Stimulated activated CD4-positive, alpha-beta T cell treated with anti-CD3 and anti-CD28 coated beads, Interleukin-4, amount 100 ng/mL, for 1 hour (primary cell): ENCODE results near the gene GMPR2.

Experiments
- DNase-seq: peaks from one replicate; pipeline ENCODE4 v3.0.0-alpha.2; 2020

Gene GMPR2

DNA sequence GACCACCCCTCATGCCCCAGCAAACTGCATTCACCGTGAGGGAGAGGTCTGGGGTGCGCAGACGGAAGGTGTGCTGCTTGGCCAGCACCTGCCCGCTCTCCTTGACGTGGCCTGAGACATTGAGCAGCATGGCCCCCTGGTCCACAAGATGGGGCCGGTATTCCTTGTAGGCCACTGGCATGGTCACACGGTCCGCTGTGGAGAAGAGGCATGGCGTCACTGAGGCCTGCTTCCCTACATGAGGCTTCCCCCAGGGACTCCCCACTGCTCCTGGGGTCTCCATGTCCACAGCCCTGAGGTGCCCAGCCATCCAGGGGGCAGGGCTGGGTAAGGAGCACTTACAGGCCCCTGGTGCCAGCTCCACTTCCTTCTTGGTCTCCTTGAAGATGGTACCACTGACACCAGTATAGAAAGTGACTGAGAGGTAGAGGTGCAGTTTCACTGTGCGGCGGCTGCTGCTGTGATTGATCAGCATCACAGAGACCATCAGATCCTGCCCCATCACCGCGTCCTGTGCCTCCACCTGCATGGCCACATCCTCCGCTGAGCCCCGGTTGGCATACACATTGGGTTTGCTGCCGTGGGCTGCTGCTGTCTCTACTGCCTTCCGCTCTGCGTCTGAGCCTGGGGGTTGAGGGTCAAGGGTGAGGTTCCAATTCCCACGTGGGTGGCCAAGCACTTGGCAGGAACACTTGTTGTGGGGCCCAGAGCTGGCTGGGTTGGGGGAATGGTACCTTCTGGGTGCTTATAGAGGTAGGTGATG, 22.1 kb downstream of the GMPR2 start:
- DNase-seq, result no peak

DNA sequence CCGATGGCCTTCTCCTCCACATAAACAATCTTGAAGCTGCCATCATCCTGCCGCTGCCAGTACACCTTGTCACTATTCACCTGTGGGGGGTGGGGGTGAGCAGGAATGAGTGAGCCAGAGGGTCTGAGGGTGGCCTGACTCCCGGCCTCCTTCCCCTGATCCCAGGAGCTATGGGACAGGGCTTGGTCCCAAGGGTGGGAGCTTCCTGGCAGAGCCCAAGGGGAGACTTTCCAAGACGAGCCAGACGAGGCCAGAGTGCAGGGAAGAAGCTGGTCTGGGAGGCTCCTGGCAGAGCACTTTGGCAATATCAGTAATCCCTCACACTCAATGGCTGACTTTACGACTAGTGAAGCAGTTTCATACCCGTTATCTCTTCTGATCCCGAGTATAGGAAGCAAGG, 22.7 kb downstream of the GMPR2 start:
- no peak for DNase-seq

DNA sequence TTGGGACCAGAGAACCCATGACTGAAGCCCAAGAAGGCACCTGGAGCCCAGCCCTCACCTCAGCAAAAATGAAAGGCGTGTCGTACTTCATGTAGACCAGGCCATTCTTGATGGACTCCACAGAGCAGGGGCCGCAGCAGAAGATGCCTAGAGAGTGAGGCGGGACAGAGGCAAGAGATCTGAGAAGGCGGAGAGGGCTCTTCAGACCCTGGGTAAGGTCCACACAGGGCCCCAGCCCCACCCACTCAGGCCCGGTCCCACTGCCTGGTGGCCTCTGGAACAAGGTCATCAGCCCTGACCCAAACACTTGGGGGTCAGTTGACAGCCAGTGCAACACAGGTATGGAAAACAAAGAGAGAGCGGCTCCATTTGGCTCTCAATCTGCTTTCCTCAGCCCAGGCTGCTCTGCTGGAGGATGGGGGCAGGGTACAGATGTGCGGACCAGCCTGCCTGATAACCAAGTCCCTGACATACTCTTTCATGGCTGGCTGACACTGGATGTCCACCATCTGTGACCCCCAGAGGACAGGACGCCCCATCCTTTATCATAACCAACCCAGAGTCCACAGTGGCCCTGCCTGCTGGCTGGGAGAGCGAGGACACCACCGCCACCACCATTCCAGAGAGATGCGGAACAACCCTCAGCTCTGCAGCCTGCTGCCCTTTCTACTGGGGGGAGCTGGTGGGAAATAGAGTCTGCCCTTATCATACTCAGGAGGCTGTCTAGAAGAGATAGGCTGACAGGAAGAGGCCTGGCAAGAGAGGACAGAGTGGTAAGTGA, 23.4 kb downstream of the GMPR2 start:
- DNase-seq, result no peak

DNA sequence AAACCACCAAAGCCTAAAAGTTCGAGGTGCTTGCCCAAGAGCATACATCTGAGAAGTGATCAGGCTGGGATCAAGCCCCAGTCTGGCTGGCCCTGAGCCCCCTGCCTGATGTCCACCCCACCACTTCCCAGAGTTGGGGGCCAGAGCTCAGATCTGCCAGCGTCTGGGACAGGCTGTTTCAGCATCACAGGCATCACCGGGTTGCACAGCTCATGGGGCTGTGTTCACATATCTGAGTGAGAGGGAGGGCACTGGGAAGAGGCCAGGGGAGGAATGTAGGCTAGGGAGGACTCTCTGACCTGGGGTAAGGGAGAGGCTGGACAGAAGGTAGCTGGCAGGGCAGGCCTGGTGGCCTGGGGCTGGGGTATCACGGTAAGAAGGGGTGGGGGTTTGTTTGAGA, 24.2 kb downstream of the GMPR2 start:
- DNase-seq, result no peak

DNA sequence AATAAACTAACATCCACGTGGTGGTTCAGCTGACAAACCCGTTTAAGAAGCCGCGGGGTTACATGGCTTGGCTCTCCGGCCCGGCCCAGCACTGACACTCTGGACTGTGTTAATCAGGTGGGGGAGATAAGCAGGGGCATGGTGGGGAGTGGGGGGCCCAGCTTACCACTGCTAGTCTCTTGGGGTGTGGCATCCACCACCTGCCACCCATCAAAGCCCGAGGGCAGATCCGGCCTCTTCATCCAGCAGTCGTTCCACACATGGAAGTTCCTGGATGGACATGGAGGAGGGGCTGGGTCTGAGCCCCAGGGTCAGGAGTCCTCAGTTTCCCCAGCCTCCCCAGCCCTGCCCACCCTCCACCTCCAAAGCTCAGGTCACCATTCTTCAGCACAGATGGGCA, 25.4 kb downstream of the GMPR2 start:
- no peak for DNase-seq

DNA sequence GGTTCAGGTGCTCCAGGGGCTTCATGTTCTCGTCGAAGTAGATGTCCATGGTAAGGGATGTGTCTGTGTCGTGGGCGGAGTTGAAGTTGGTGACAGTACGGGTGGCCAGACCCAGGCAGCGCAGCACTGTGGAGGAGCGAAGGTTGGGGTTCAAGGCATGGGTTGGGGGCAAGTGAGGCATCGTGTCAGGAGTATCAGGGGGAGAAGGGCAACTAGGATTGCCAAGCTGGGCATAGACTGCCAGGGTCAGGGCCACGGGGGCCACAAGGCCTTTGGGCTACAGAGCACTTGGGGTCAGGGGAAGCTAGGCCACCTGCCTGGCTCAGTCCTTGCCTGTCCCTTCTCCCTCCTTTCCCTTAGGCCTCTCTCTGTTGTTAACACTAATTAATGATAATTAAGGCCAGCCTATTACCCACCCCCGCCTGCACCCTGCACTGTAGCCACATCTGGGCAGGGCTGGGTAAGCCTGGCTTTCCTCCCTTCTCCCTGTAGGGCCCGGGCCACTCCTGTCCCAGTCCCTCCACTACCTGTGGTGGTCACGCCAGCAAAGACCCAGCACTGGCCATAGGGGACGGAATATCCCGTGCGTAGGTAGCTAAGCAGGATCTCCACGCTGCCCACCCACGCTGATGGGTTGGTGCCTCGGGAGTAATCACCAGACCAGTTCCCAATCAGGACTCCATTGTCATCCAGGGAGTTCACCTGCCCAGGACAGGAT, 26.0 kb downstream of the GMPR2 start:
- no peak for DNase-seq

DNA sequence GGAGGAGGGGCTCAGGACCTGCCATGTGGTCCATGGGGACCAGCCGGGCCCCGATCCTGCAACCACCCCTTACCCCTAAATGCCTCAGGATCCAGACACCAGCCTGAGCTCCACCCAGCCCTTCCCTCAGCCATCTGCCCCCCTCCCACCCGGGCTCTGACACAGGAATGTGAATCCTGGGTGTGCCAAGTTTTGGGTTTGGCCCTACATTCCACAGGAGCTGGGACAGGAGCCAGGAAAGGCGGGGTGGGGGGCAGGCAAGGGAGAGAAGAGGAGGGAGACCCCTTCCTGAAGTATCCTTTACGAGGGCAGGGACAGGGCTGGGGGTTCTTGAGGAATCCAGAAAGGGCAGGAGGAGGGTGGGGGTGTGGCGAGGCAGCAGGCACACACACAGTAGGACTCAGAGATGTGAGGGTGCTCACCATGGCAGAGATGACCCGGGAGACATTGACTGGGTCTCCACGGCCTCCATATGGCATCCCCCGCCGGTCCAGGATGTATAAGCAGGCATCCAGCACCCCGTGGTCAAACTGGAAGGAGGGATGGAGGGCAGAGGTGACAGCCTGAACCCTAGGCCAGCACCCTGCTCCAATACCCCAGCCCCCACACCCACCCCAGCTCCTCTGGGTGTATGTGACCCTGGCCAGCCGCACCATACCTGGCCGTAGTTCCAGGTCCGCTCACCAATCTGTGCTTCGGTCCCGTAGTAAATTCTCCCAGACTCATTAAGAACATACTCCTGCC, 26.7 kb downstream of the GMPR2 start:
- no peak for DNase-seq

DNA sequence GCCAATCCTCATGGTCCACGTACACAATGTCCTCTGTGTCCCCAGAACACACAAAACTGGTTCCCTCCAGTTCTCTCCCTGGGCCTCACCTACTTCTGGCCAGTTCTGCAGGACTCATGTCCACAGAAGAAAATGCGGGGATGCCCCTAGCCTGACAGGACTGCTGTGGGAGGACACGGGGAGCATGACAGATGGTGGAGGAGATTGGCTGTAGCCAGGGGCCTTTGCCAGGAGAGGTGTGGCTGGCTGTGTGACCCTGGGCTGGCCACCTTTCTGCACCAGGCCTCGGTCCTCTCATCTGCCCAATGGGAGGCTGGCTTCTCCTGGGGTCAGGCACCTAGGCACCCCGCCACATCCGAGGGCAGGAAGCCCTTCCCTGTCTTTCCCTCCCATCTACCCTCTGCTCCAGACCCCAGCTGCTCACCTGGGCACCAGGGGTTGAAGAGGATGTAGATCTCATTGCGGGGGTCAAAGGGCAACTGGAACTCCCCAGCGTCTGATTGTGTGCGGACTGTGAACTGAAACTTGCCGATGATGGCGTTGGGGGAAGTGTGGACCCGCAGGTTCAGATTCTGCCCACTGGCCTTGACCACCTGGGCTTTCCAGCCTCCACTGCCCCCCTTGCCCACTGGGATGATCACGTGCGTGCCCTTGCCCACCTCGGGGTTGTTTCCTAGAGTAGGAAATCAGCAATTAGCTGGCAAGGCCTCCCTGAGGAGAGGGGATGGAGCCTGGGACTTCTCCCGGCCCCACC, 27.5 kb downstream of the GMPR2 start:
- no peak for DNase-seq

DNA sequence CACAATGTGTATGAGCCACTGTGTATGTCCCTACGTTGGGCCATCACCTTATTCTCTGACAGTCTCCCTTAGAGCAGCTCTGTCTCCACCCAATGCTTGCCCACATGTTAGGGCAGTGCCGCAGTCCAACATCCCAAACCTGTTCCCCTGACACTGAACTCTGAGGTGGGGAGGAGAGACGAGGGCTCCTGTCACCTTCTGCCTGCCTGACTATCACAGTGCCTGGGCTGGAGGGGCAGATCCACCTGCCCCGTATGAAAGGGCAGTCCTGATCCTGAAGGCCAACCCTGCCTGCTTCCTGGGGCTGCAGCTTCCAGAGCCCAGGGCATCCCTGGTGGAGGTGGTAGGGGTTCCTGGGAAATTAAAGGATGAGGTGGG, 28.0 kb downstream of the GMPR2 start:
- DNase-seq, result no peak

DNA sequence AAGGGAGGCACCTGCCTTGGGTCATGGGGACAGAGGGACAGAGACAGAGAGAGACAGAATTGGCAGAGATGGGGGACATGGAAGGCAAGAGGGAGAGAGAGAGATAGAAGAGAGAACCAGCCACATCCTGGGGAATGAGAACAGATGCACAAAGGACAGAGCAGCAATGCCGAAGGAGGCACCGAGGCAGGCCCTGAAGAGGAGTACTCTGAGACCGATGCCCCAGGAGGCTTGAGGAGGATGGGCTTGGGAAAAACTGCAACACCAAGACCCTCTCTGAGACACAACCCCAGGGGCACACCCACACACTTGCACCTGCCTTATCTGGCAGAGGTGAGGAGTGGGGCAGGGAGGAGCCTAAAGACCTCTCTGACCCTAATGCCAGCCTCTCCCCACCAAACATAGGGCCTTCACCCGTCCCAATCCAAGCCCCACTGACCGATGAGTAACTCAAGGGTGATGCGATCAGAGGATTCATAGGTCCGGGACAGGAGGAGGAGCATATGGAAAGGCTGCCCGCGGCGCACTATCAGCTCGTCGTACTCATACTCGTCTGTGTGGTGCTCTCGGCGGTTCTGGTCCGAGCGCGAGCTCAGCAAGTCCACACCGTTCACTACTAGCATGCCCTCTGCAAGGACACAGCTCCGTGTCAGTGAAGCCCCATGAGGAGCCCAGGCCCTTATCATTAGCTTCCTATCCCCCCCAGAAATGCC, 28.7 kb downstream of the GMPR2 start:
- DNase-seq, result no peak

DNA sequence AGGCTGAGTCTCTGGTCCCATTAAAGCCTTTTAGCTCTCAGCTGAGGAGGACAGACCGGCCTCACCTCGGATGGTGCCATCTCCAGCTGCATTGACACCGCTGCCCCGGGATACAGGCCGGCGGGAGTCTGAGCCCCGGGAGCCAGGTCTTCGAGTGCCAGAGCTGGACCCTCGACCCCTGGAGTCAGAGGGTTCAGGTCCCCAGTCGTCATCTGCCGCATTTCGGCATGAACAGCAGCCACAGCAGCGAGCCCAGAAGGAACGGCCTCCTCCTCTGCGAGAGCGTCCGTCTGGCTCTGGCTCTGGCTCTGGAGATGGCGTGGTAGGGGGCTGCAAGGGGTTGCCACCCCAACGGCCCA, 29.2 kb downstream of the GMPR2 start:
- DNase-seq, result no peak

DNA sequence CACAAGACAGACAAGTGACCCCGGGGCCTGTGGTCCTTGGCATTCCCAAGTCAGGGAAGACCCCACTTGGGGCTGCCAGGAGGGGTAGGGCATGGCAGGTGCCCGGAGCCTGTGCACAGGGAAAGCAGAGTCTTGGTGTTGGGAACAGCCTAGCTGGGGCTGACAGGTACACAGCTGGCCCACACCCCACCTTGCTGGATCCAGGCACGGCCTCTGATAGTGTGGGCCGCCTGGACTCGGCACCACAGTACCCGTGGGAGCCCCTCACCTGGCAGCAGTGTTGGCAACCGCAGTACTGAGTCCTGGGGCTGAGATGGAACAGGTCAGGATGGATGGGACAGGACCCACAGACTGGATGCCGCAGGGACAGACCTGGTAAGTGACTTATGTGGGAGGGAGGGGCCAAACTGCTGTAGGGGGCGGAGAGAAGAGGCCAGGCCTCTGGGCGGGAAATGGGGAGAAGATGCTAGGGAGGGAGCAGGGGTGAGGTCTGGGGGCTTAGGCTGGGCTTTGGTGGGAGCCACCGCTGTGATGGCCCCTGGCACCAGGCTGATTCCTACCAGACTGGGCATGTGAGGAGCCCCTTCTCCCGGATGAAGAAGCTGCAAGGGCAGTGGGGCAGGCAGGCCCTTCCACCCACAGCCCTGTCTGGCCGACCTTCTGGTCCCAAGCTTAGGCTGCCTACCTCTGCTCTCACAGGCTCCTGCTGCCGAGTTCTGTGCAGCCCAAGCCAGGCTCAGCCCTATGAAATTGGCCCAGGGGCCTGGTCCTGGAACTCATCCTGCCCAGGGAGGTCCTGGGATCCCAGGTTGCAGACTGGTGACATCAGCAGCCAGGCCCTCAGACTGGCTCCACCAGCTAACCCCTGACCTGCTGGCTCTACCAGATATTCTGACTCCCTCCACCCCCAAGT, 30.3 kb downstream of the GMPR2 start, which contains the start of gene TGM1:
Gene TGM1 (minus strand): TSS at position 357 of the 913 bp plus-strand sequence. CDS start 825 bp downstream, outside the sequence.
- no peak for DNase-seq

DNA sequence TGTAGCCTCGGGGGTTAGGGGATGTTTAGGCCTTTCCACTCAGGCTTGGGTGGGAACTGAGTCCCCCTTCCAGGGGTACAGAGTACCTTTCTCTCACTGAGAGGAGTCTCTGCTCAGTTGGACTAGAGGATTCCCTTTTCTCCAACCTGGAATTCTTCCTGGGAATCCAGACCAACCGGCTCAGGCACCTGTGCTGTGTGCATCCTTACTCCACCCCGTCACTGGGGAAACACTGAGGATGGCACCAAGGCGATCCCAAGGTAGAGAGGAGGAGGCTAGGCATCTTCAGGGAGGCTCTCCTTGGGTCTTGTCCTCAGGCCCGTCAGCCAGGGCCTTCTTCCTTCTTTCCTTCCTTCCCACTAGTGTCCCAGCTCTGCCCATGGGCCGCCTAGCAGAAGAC, 31.1 kb downstream of the GMPR2 start:
- DNase-seq, result no peak

DNA sequence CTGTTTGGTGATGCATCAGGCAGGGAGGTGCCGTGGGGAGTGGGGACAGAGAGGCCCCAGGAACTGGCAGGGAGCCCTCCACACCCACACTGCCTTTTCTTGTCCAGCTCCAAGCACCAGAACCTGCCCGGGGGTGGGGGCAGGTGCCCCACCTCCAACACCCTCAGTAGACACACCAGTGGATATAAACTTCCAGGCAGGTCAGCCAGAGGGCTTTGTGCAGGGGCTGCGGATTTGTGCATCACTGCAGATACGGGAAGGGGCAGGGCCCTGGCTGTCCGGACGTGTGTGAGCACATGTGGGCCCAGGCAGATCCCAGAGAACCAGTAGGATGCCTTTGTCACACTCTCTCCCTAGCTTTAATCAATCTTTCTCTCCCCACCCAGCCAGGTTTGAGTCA, 31.6 kb downstream of the GMPR2 start:
- no peak for DNase-seq

DNA sequence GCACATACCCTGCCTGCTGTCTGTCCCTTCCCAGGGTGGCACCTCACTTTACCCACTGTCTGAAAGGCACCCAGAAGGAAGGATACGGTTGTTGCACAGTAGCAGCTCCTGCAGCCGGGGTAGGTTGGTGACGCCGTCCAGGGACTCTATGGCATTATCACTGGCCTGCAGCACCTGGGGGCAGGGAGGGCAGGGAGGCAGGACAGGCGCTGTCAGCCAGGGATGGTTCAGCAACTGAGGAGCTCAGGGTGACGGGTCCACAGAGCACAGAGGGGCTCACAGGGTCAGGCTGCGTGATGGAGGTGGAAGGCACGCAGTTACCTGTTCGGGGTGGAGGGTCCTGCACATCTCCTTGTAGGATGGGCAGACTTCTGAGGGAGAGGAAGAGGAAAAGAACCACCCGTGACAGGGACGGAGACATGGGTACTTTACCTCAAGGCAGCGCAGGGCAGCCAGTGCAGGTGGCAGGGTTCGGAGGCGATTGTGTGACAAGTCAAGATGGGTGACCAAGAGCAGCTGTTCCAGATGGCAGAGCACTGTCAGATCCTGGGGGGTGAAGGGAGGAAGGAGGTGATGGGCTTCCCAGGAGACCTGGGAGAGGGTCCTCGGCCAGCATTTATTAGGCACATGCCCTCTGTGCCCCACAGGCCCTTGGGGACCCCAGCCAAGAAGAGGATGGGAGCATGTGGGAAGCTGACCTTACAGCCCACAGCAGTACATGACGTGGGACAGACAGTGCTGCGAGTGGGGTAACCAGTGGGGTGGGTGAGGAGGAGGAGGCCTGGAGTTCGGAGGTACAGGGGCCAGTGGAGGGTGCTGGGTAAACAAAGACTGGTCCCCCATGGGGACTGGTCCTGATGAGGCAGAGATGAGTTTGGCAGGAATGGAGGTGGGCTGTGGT, 33.9 kb downstream of the GMPR2 start:
- no peak for DNase-seq

DNA sequence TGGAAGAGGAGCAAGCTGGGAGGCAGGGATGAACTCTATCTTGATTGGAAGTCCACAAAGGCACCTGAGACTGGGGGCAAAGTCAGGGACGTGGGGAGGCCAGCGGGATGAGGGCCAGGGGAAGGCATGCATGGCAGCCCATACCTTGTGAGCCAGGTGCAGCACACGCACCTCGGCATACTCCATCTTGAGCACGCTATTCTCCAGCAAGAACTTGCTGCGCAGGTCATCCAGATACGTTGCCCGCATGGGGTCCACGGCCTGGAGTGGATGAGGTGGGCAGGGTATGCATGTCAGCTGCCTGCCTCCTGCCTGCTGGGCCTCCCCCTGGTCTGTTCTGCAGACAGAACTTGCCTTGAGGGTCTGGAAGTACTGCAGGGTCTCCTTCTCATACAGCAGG, 34.8 kb downstream of the GMPR2 start:
- no peak for DNase-seq

DNA sequence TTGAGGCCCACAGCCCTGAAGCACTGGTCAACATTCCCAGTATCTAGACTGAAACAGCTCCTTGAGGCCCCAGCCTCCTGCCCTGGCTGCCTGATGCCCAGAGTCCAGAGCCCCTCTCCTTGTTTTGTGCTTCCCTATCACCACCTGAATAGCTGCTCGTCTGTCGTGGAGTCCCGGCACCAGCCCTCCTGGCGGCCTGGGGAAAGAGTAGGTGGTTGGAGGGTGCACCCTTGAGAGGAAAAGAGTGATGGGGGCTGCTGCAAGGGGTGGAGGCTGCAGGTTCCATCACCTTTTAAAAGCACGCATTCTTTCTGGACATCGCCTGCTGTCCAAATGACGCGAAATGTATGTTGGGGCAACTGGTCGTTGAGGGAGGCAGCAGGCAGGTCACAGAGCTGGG, 35.5 kb downstream of the GMPR2 start:
- DNase-seq, result no peak

DNA sequence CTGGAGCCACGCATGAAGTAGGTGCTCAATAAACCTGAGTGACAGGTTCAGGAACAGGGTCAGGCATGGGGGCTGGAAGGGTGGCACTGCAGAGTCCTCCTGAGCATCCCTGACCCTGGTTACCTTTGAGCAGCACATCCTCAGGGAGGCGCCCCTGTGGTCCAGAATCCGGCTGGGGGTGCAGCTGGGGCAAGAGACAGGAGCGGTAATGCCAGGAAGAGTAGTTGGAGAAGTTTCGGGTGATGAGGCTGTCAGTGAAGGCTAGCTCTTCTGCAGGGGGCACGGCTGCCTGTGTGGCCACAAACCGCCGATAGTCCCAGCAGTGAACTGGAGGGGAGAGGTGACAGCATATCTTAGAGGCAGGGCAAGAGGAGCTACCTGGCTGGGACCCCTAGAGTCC, 36.6 kb downstream of the GMPR2 start:
- no peak for DNase-seq

DNA sequence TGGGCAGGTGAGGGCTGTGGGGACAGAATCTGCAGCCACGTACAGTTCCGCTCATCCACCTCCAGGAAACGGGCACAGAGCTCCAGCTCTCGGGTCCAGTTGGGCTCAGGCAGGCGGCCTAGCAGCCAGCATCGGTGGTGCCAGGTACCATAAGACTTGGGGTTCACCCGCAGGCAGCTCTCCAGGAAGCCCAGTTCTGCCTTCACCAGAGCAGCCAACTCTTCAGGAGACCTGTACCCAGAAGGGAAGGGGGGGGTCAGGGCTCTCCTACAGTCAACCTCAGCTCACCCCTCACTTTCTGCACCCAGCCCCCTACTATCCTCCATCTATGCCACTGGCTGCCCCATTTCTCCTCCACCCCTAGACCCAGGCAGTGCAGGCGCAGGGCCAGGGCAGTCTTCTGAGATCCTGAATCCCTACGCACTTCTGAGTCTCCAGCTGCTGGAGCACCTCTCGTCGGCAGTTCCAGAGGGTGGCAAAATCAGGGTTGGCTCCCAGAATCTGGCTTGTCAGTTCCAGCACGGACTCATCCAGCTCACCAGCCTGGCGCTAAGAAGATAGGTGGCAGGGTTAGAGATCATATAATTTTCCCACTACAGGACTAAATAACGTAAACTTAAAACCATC, 37.3 kb downstream of the GMPR2 start:
- no peak for DNase-seq
